Liver (tissue), 3 donors: ENCODE data around the gene CREBL2.

Experiments used
- CTCF ChIP-seq: fragments of 150-350 bp; IDR thresholded peaks from 2 replicates; pipeline ENCODE4 v1.5.1; 2017; ENCODE audit warnings: improper control_type of control experiment, low read depth, low read length; ENCODE audit not compliant: missing input control
- FOXA1 ChIP-seq: IDR thresholded peaks from 2 replicates; pipeline ENCODE4 v1.6.1; 2016; ENCODE audit warnings: antibody characterized with exemption
- MAX ChIP-seq: IDR thresholded peaks from 2 replicates; pipeline ENCODE4 v1.6.1; 2016; ENCODE audit warnings: antibody characterized with exemption
- REST ChIP-seq: IDR thresholded peaks from 2 replicates; pipeline ENCODE4 v1.6.1; 2016; ENCODE audit warnings: antibody characterized with exemption, mild to moderate bottlenecking
- SP1 ChIP-seq: IDR thresholded peaks from 2 replicates; pipeline ENCODE4 v1.6.1; 2018; ENCODE audit warnings: antibody characterized with exemption, mild to moderate bottlenecking
- ZBTB33 ChIP-seq: IDR thresholded peaks from 2 replicates; pipeline ENCODE4 v1.6.1; 2016; ENCODE audit warnings: antibody characterized with exemption
- donor health status: healthy.
- donor health status: healthy.

- TF ChIP-seq REST (no peak), CTCF (no peak), FOXA1 (no peak), MAX (no peak), ZBTB33 (no peak), SP1 (no peak)
These were observed 73.6 kb downstream of the CREBL2 start for GRCh38 chr12:12685305-12685704.
